ENCODE data around the gene ADAMTS10.
"Not testable (repeated sequence)": the region's sequence is repeated elsewhere in the genome, so short reads cannot be mapped to it uniquely, and the experiment has no call there.

DNA sequence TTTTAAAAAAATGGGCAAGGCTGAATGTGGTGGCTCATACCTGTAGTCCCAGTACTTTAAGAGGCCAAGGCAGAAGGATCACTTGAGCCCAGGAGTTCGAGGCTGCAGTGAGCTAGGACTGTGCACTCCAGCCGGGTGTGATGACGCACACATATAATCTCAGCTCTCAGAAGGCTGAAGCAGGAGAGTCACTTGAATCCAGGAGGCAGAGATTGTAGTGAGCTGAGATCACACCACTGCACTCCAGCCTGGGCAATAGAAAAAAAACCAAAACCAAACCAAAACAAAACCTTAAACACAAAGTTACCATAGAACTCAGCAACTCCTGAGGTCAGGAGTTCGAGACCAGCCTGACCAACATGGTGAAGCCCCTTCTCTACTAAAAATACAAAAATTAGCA lies 26.6 kb upstream of the ADAMTS10 start:
- TF ChIP-seq, protein P1, sequence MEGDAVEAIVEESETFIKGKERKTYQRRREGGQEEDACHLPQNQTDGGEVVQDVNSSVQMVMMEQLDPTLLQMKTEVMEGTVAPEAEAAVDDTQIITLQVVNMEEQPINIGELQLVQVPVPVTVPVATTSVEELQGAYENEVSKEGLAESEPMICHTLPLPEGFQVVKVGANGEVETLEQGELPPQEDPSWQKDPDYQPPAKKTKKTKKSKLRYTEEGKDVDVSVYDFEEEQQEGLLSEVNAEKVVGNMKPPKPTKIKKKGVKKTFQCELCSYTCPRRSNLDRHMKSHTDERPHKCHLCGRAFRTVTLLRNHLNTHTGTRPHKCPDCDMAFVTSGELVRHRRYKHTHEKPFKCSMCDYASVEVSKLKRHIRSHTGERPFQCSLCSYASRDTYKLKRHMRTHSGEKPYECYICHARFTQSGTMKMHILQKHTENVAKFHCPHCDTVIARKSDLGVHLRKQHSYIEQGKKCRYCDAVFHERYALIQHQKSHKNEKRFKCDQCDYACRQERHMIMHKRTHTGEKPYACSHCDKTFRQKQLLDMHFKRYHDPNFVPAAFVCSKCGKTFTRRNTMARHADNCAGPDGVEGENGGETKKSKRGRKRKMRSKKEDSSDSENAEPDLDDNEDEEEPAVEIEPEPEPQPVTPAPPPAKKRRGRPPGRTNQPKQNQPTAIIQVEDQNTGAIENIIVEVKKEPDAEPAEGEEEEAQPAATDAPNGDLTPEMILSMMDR (IDR thresholded peaks at IDR 0.05; ENCODE audit: borderline replicate concordance, extremely low read depth, low read length, poor library complexity, severe bottlenecking), result not testable (repeated sequence)
- not testable (repeated sequence) for TF ChIP-seq EZH2 (IDR thresholded peaks at IDR 0.05; ENCODE audit: borderline replicate concordance, low read depth, low read length, severe bottlenecking)

Data from DND-41 (cell line).